Testis (tissue), 3 donors: ENCODE data around the gene TRABD2B. TPM values are rescaled to one million over a fixed set of nuclear protein-coding genes. Genes with fewer than 3 reads are reported as not detected.

Experiments
- DNase-seq: peaks from one replicate; pipeline ENCODE4 v3.0.0-alpha.2; 2019
- H3K27ac ChIP-seq, 2 donors: fragments of 200-600 bp; sonication (generic); one replicate each; pipeline ENCODE4 v1.5.1; 2019
- H3K27me3 ChIP-seq: fragments of 200-600 bp; sonication (generic); one replicate; pipeline ENCODE4 v1.5.1; 2019
- H3K36me3 ChIP-seq: fragments of 200-600 bp; sonication (generic); one replicate; pipeline ENCODE4 v1.5.1; 2017; ENCODE audit warnings: low read depth; ENCODE audit errors: missing control alignments
- H3K4me1 ChIP-seq: fragments of 200-600 bp; sonication (generic); one replicate; pipeline ENCODE4 v1.5.1; 2019
- H3K4me3 ChIP-seq, 2 donors: fragments of 200-600 bp; sonication (generic); one replicate each; pipeline ENCODE4 v1.5.1; 2017 to 2019
- H3K9me3 ChIP-seq: fragments of 200-600 bp; sonication (generic); one replicate; pipeline ENCODE4 v1.5.1; 2017
- POLR2A ChIP-seq: fragments of 450-650 bp; IDR thresholded peaks from one replicate; pipeline ENCODE4 v1.6.1; 2017; ENCODE audit warnings: antibody characterized with exemption, mild to moderate bottlenecking, moderate library complexity
- WGBS, 2 donors: methylation state at CpG; one replicate each; pipeline ENCODE4 v1.1.5; 2018; 5-methylcytosine and 5-hydroxymethylcytosine counted together
- intact Hi-C: fragments of 100-400 bp; cut with DNase I; formaldehyde crosslinking; loops from one replicate; pipeline ENCODE4 v1.15.1; 2023; ENCODE audit warnings: low total_unique reads
- polyA plus RNA-seq: library from polyadenylated mRNA; stranded (reverse); fragments of 350-450 nt; fragmentation: Illumina TruSeq; extraction: RNeasy Lipid Tissue Mini Kit (QIAGEN cat#74804); gene quantifications from one replicate; pipeline ENCODE4 v1.2.3, GENCODE V29; 2014; ENCODE audit warnings: low read depth, low replicate concordance; ENCODE audit not compliant: insufficient read depth
- total RNA-seq, 2 donors: library from RNA; depleted of rRNA; stranded (reverse); fragments of >200 nt; gene quantifications; one replicate each; pipeline ENCODE4 v1.2.3, GENCODE V29; 2016
- TF ChIP-seq, protein P1 (sequence below), 3 experiments: fragments of 450-650 bp in 2 of 3; fragments of 200-600 bp in 1 of 3; sonication (generic) in 1 of 3; IDR thresholded peaks; one replicate each; pipeline ENCODE4 v1.5.1; 2016 to 2019; ENCODE audit warnings: antibody characterized with exemption in 3 of 3, mild to moderate bottlenecking in 2 of 3, moderate library complexity in 1 of 3

TRABD2B gene
- total and polyA plus RNA-seq, 3 donors from 2014 or later: 1.9 to 2.7 (median 2.0) TPM

DNA sequence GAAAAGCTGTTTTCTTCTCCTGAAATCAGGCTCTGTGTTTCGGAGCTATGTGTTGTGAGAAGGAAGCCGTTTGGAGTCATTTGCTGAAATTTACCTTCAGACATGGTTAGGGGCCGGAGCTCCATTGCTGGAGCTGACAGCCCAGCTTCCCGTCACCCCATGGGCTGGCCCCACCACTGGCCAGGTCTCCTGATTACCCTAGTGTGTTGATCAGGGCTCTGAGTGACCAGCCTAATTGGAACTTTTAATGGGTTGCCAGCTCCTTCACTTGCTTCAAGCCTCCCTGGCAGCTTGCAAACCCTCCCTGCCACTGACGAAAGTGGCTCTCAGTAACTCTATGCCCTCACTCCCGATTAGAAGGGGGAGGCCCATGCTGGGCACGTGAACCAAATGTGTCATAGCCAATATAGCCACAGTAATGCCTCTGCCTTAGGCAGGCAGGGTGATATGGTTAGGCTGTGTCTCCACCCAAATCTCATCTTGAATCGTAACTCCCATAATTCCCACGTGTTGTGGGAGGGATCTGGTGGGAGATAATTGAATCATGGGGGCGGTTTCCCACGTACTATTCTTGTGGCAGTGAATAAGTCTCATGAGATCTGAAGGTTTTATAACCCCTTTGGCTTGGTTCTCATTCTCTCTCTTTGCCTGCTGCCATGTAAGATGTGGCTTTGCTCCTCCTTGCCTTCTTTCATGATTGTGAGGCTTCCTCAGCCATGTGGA is 224.1 kb downstream of the TRABD2B start:
- no peaks in the 10 kb centered on the region for H3K36me3 ChIP-seq
- DNase-seq: no peak
- no peaks in the 10 kb centered on the region for H3K9me3 ChIP-seq
- intact Hi-C loops: no loop called here
- H3K4me1 ChIP-seq: no peaks in the 10 kb centered on the region
- H3K27me3 ChIP-seq: no peaks in the 10 kb centered on the region
- no peak overlapping the region for H3K4me3 ChIP-seq
- WGBS, 2 donors: 83 to 88% methylated on average over 6 to 11 of the region's 11 CpGs
- no peak overlapping the region for H3K27ac ChIP-seq
- TF ChIP-seq POLR2A: no peak
- TF ChIP-seq, protein P1, sequence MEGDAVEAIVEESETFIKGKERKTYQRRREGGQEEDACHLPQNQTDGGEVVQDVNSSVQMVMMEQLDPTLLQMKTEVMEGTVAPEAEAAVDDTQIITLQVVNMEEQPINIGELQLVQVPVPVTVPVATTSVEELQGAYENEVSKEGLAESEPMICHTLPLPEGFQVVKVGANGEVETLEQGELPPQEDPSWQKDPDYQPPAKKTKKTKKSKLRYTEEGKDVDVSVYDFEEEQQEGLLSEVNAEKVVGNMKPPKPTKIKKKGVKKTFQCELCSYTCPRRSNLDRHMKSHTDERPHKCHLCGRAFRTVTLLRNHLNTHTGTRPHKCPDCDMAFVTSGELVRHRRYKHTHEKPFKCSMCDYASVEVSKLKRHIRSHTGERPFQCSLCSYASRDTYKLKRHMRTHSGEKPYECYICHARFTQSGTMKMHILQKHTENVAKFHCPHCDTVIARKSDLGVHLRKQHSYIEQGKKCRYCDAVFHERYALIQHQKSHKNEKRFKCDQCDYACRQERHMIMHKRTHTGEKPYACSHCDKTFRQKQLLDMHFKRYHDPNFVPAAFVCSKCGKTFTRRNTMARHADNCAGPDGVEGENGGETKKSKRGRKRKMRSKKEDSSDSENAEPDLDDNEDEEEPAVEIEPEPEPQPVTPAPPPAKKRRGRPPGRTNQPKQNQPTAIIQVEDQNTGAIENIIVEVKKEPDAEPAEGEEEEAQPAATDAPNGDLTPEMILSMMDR (IDR thresholded peaks at IDR 0.05): no peak

DNA sequence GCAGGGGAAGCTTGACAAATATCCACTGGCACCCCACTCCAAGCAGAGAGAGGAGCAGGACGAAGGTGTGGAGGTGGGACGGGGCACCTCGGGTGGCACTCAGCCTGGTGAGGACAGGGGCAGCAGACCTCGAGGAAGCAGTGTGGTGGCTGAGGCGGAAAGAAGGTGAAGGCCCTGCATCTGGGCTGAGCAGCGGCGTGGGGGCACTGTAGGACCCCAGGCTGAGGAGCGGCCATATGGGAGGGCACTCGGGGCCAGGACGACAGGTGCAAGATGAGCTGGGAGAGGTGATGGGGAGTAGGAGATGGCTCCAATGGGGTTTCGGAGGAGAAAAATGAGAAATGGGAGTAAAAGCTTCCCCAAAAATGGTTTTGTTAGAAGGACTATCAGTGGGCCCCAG is 224.9 kb downstream of the TRABD2B start:
- Histone ChIP-seq H3K27me3 (no peaks in the 10 kb centered on the region), H3K4me1 (no peaks in the 10 kb centered on the region), H3K4me3 (no peak overlapping the region), H3K36me3 (no peaks in the 10 kb centered on the region), H3K9me3 (no peaks in the 10 kb centered on the region), H3K27ac (no peak overlapping the region)
- WGBS, 2 donors: 94 to 96% methylated on average over 11 of the region's 11 CpGs
- no peak for DNase-seq
- TF ChIP-seq POLR2A: no peak
- TF ChIP-seq, protein P1 (IDR thresholded peaks at IDR 0.05): no peak
- intact Hi-C loops: no loop called here

DNA sequence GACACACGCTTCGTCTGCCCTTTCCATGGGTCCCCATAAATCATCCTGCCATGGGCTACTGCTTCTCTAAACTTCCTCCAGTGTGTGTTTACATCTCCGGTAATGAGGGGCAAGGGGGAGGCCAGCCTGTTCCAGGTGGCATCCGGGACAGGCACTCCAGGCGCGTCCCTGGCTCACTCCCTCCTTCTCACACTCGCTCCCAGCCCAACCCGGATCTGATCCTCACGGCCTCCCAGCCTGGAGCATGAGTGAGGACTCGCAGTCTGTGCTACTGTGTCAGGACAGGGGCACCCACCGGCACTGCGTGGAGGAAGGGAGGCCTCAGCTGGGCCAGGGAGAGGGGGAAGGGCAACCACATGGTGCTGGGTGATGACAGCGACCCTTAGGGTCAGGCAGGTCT is 225.4 kb downstream of the TRABD2B start:
- H3K4me1 ChIP-seq: no peaks in the 10 kb centered on the region
- no peak for DNase-seq
- H3K27ac ChIP-seq: no peak overlapping the region
- H3K9me3 ChIP-seq: no peaks in the 10 kb centered on the region
- intact Hi-C loops: no loop called here
- no peak overlapping the region for H3K4me3 ChIP-seq
- no peaks in the 10 kb centered on the region for H3K27me3 ChIP-seq
- H3K36me3 ChIP-seq: no peaks in the 10 kb centered on the region
- WGBS, 2 donors: 84% methylated on average over 12 to 13 of the region's 13 CpGs
- no peak for TF ChIP-seq POLR2A
- TF ChIP-seq, protein P1 (IDR thresholded peaks at IDR 0.05): no peak

DNA sequence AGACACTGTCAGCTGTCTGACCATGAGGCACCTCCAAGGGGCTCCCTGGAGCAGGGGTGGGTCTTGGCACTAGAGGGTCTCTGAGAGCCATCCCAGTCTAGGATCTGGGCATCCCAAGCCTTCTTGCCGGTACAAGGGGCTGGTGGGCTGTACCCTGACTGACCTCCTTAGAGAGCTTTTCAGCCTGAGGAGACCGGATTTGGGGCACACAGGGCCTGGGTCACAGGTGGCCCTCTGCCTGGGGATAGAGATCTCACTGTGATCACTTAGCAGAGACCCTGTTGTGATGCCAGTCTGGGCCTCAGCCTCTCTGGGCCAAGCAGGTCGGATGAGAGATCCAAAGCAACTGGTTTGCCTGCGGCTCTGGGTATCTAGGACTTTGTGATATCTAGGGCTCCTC is 227.2 kb downstream of the TRABD2B start:
- Histone ChIP-seq H3K27me3 (no peaks in the 10 kb centered on the region), H3K36me3 (no peaks in the 10 kb centered on the region), H3K9me3 (no peaks in the 10 kb centered on the region), H3K27ac (no peak overlapping the region), H3K4me3 (no peak overlapping the region), H3K4me1 (no peaks in the 10 kb centered on the region)
- no peak for DNase-seq
- WGBS, 2 donors: 90% methylated on average over 2 to 4 of the region's 4 CpGs
- TF ChIP-seq, protein P1 (IDR thresholded peaks at IDR 0.05): no peak
- TF ChIP-seq POLR2A: no peak
- intact Hi-C loops: no loop called here

DNA sequence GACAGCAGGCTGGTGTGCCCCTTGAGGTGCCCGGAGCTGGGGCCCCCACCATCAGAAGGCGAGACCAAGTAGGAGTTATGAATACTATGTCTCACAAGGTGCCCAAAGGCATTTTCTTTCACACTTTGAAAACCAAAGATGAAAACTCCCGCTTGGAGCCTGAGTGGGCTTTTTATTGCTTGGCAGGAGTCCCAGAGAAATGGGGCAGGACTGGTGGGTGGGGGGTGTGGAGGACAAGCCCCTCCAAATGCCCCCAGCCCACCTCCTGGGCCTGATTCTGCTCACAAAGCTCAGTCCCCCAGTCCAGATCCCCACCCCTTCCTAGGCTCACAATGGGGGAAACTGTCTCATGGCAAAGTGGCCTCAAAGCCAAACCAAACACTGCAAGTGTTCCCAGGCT is 227.9 kb downstream of the TRABD2B start:
- Histone ChIP-seq H3K27ac (no peak overlapping the region), H3K4me1 (no peaks in the 10 kb centered on the region), H3K4me3 (no peak overlapping the region), H3K9me3 (no peaks in the 10 kb centered on the region), H3K36me3 (no peaks in the 10 kb centered on the region), H3K27me3 (no peaks in the 10 kb centered on the region)
- no peak for TF ChIP-seq POLR2A
- TF ChIP-seq, protein P1 (IDR thresholded peaks at IDR 0.05): no peak
- no peak for DNase-seq
- intact Hi-C loops: no loop called here
- 76 to 88% methylated on average over 3 of the region's 3 CpGs for WGBS, 2 donors
